ENCODE measurements around the gene DDHD1.

Gene DDHD1

DNA sequence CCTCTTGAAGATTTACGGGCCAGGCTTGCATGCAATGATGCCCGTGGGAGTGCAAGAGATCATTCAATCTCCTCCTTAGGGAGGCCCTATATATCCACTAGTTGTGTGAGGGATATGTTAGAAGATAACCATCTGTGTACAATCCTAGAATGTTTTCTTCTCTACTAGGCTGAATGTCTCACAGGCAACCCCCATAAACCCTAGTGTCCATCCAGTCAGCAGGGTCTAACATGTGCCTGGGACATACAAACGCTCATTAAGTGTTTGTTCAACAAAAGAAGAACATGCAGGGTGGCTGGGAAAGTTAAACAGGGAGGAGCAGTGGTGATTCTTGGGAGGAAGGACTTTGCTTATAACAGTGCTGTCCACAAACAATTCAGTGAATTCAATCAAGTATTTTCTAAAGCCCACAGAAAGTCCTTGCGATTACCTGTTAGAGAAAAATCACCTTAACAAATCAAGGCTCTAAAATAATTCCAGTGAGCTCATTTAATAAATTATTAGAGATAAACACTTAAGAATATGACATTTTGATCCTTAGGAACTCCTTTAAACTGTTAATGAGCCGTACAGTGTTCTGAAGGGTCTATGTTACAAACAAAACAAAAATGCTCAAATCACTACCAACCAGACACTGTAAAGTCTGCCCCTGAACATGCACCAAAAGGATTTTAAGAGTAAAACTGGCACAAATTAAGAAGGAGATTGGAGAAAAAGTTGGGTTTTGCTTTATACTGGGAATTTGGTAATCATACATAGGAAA lies 105.6 kb downstream of the DDHD1 start:
- TF ChIP-seq, protein P1, sequence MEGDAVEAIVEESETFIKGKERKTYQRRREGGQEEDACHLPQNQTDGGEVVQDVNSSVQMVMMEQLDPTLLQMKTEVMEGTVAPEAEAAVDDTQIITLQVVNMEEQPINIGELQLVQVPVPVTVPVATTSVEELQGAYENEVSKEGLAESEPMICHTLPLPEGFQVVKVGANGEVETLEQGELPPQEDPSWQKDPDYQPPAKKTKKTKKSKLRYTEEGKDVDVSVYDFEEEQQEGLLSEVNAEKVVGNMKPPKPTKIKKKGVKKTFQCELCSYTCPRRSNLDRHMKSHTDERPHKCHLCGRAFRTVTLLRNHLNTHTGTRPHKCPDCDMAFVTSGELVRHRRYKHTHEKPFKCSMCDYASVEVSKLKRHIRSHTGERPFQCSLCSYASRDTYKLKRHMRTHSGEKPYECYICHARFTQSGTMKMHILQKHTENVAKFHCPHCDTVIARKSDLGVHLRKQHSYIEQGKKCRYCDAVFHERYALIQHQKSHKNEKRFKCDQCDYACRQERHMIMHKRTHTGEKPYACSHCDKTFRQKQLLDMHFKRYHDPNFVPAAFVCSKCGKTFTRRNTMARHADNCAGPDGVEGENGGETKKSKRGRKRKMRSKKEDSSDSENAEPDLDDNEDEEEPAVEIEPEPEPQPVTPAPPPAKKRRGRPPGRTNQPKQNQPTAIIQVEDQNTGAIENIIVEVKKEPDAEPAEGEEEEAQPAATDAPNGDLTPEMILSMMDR (IDR thresholded peaks at IDR 0.05; ENCODE audit: borderline replicate concordance, control extremely low read depth, extremely low read depth, insufficient read depth, missing control alignments) = no peak
- in situ Hi-C loops (cut with MboI; ENCODE audit: low sequenced_read_pairs, unreplicated experiment) = no loop called here
- no peak for DNase-seq (ENCODE audit: low spot score)

DNA sequence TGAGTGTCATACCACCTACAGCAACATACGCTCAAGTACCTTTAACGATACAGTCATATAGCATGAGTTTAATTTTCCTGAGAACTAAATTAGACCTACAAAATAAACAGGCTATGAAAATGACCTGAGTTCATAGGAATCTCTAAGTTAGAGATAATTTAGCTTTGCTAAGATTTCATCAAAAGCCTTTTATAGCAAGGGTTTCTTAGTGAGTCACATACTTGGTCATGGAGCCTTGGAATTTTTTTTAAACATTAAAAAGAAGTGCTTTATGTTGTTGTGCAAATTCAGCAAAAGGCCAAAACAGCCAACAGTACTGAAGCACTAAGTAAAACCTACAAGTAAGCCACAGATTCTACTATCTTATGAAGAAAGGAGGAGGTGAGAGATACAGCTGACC lies 108.6 kb downstream of the DDHD1 start:
- in situ Hi-C loops (cut with MboI; ENCODE audit: low sequenced_read_pairs, unreplicated experiment) = no loop called here
- TF ChIP-seq, protein P1 (IDR thresholded peaks at IDR 0.05; ENCODE audit: borderline replicate concordance, control extremely low read depth, extremely low read depth, insufficient read depth, missing control alignments) = no peak
- DNase-seq (ENCODE audit: low spot score) = no peak

DNA sequence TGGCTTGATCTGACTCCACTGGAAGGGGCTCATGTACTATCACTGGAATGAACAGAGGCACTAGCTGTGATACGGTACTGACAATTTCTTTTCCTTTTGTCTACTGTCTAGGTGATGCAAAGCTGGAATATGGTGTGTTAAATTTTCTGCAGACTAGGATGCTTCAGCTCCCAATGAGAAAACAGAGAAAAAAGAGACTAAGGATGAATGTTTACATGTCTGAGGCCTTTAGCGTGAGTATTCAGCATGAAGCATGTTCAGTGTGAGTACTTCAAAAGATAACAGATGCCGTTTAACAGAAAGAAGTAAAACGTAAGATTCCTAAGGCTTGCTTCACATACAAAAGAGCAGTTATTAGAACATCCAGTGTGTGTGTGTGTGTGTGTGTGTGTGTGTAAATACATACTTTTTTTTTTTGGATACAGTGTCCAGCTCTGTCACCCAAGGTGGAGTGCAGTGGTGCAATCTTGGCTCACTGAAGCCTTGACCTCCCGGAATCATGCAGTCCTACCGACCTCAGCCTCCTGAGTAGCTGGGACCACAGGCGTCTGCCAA lies 110.0 kb downstream of the DDHD1 start:
- DNase-seq (ENCODE audit: low spot score) = no peak
- TF ChIP-seq, protein P1 (IDR thresholded peaks at IDR 0.05; ENCODE audit: borderline replicate concordance, control extremely low read depth, extremely low read depth, insufficient read depth, missing control alignments) = no peak
- in situ Hi-C loops (cut with MboI; ENCODE audit: low sequenced_read_pairs, unreplicated experiment) = no loop called here

DNA sequence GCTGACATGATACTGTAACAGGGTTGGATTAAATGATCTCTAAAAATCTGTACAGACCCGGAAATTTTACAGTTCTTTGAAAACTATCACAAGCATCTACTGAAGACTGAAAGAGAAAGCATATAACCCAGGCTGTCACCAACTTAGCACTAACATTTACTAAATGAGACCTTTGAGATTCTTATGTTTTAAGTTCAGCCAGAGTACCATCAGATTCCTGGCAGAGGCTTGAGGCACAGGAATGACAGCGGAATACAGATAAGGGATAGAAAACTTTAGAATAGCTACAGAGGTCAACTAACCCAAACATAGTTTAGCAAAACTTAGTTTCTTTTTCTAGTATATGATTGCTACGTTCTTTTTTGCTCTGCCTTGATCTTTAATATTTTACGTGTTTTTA lies 110.6 kb downstream of the DDHD1 start:
- TF ChIP-seq, protein P1 (IDR thresholded peaks at IDR 0.05; ENCODE audit: borderline replicate concordance, control extremely low read depth, extremely low read depth, insufficient read depth, missing control alignments) = no peak
- no peak for DNase-seq (ENCODE audit: low spot score)
- in situ Hi-C loops (cut with MboI; ENCODE audit: low sequenced_read_pairs, unreplicated experiment) = no loop called here

DNA sequence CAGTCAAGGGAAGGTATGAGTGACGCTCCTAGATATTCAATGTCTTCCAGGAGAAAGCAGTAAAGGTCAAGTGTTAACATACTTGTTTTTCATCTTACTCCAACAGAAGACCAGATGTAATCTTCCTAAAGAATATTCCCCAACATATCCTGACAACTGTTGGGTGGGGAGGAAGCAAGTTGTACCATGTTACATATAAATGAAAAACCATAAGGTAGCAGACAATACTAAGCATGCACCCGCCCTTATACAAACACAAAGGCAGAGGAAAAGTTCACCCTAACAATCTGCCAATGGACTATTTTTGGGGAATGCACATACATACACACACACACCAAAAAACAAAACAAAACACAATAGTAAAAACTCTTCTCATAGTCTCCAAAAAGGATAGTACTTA lies 112.1 kb downstream of the DDHD1 start:
- DNase-seq (ENCODE audit: low spot score) = no peak
- in situ Hi-C loops (cut with MboI; ENCODE audit: low sequenced_read_pairs, unreplicated experiment) = no loop called here
- TF ChIP-seq, protein P1 (IDR thresholded peaks at IDR 0.05; ENCODE audit: borderline replicate concordance, control extremely low read depth, extremely low read depth, insufficient read depth, missing control alignments) = no peak

DNA sequence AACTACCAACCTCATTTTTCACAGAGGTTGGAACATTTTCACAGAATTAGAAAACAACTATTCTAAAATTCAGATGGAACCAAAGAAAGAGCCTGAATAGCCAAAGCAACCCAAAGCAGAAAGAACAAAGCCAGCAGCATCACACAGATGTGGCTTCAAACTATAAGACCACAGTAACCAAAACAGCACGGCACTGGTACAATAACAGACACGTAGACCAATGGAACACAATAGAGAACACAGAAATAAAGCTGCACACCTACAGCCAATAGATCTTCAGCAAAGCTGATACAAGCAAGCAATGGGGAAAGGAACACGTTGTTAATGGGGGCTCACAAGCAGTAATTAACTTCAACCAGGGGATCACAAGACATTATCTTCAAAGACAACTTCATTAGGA lies 114.5 kb downstream of the DDHD1 start:
- in situ Hi-C loops (cut with MboI; ENCODE audit: low sequenced_read_pairs, unreplicated experiment) = no loop called here
- no peak for DNase-seq (ENCODE audit: low spot score)
- TF ChIP-seq, protein P1 (IDR thresholded peaks at IDR 0.05; ENCODE audit: borderline replicate concordance, control extremely low read depth, extremely low read depth, insufficient read depth, missing control alignments) = no peak

All from GM13976 (cell line).